PC-3 (cell line): ENCODE results near the gene SAMD11.

Source experiments
- CTCF ChIP-seq: fragments of 300-600 bp; sonication (generic); conservative IDR thresholded peaks from 2 replicates; pipeline ENCODE4 v1.5.1; 2017; ENCODE audit warnings: antibody characterized with exemption, low read depth, mild to moderate bottlenecking, low read length
- EZH2 ChIP-seq: fragments of 300-600 bp; sonication (generic); IDR thresholded peaks from one replicate; pipeline ENCODE4 v1.6.1; 2017; ENCODE audit warnings: antibody characterized with exemption, mild to moderate bottlenecking, low read length; ENCODE audit not compliant: unreplicated experiment
- EZH2phosphoT487 ChIP-seq: fragments of 300-600 bp; sonication (generic); IDR thresholded peaks from 2 replicates; pipeline ENCODE4 v1.6.1; 2018; ENCODE audit warnings: mild to moderate bottlenecking, antibody characterized with exemption, low read length, borderline replicate concordance

- TF ChIP-seq CTCF: no peak
- no peak for TF ChIP-seq EZH2
- no peak for TF ChIP-seq EZH2phosphoT487
Observed at GRCh38 chr1:913491-914130, 10.1 kb upstream of the SAMD11 start.
